Ovary (tissue), 9 donors: ENCODE results near the gene DNAH17. TPM values are rescaled to one million over a fixed set of nuclear protein-coding genes. Genes with fewer than 3 reads are reported as not detected.

Experiments used
- DNase-seq, 5 donors: peaks; one replicate each; pipeline ENCODE4 v3.0.0-alpha.2; 2019 to 2020
- H3K27ac ChIP-seq, 2 donors: fragments of 200-600 bp; one replicate each; pipeline versions ENCODE4 v1.5.1 to v1.8.0; 2019 to 2022
- H3K27me3 ChIP-seq: fragments of 200-600 bp; one replicate; pipeline ENCODE4 v1.8.0; 2022
- H3K36me3 ChIP-seq: fragments of 200-600 bp; sonication (generic); one replicate; pipeline ENCODE4 v1.5.1; 2019
- H3K4me1 ChIP-seq: one replicate; pipeline ENCODE4 v1.8.1; 2013; ENCODE audit warnings: mild to moderate bottlenecking, moderate library complexity; ENCODE audit not compliant: insufficient read depth
- H3K4me3 ChIP-seq: fragments of 200-600 bp; sonication (generic); one replicate; pipeline ENCODE4 v1.5.1; 2017
- H3K9me3 ChIP-seq, 2 donors: fragments of 200-600 bp in 1 of 2; sonication (generic) in 1 of 2; one replicate each; pipeline versions ENCODE4 v1.5.1 to v1.8.1; 2013 to 2019; ENCODE audit warnings: mild to moderate bottlenecking in 1 of 2, moderate library complexity in 1 of 2
- EP300 ChIP-seq: sonication (generic); formaldehyde crosslinking; IDR thresholded peaks from one replicate; pipeline ENCODE4 v1.6.1; 2017; ENCODE audit warnings: antibody characterized with exemption
- POLR2A ChIP-seq: fragments of 450-650 bp; IDR thresholded peaks from one replicate; pipeline ENCODE4 v1.6.1; 2017; ENCODE audit warnings: antibody characterized with exemption, mild to moderate bottlenecking, moderate library complexity
- WGBS, 3 donors: extraction: QIAGEN DNeasy Blood & Tissue Kit in 1 of 3; methylation state at CpG; one replicate each; pipeline versions ENCODE4 v1.1.5 to v1.1.7; 2013 to 2017; 5-methylcytosine and 5-hydroxymethylcytosine counted together
- intact Hi-C, 4 donors: fragments of 100-400 bp; cut with DNase I; formaldehyde crosslinking; loops; one replicate each; pipeline versions ENCODE4 v1.11.0 to v1.15.1; 2022 to 2023
- polyA plus RNA-seq, 2 donors: library from polyadenylated mRNA; stranded (reverse); fragments of 200-250 nt in 1 of 2; fragments of 350-450 nt in 1 of 2; fragmentation: Illumina TruSeq in 1 of 2; extraction: RNeasy Lipid Tissue Mini Kit (QIAGEN cat#74804) in 1 of 2; gene quantifications; one replicate each; pipeline ENCODE4 v1.2.3, GENCODE V29; 2013 to 2014
- total RNA-seq, 7 donors: library from RNA; depleted of rRNA in 2 of 7; stranded (reverse); fragments of >200 nt in 2 of 7; fragmentation: NEBNext Ultra II Directional in 3 of 7; extraction: Animal tissue kit (Norgen Biotek cat#: 25700) in 3 of 7; gene quantifications; one replicate each; pipeline versions ENCODE4 v1.1.0 to v1.2.4, GENCODE V29; 2016 to 2023
- TF ChIP-seq, protein P1 (sequence below), 3 donors: fragments of 450-650 bp in 2 of 3; fragments of 200-600 bp in 1 of 3; IDR thresholded peaks; one replicate each; pipeline versions ENCODE4 v1.5.1 to v1.8.0; 2016 to 2022; ENCODE audit warnings: antibody characterized with exemption in 3 of 3, mild to moderate bottlenecking in 1 of 3
- donor health status: DM: no; HTN: no; CAD: no; lungs with moderate emphysema.
- donor health status: DM: no; HTN: no; CAD: no.
- donor health status: Bipolar disorder and iron deficiency.
- donor health status: DM: yes; HTN: yes; CAD: no.
- donor health status: DM: no; HTN: no; CAD: no.
- donor health status: DM: yes; HTN: yes; CAD: no.

The DNAH17 gene
- total and polyA plus RNA-seq, 9 donors: 0.07 to 0.25 (median 0.12) TPM; not detected in 6

DNA sequence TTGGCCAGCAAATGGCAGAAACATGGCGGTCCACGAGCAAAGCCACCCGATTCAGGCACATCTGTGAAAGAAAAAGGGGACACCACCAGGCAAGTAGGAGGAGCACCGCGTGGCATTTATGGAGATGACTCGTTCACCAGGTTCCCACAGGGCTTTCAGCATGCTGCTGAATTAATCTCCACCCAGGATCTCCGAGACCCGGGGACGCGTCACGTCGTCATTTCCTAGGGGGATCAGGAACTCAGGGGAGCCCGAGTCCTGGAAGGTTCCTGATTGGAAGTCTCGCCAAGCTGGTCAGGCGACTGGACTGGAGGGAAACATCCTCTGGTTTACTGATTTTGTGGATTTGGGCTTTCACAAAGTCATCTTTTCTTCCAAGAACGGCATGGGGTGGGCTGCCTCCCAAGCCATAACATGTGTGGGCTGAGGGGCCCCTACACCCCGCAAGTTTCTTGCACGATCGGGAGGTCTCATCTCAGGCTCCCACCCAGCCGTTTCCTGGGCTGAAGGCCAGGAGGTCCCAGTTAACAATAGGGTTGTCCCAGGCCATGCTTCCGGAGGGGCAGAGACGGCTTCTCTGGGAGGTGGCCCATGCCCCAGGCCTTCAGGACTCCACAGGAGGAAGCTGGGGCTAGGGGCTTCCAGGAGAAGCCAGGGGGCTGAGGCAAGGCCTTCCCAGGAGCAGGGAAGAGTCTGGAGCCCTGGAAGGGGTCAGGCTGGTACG is 645 bp downstream of the DNAH17 start:
- no peaks in the 10 kb centered on the region for H3K36me3 ChIP-seq
- no peaks in the 10 kb centered on the region for H3K4me1 ChIP-seq
- no peak for DNase-seq
- 74 to 83% (median 82%) methylated on average over 23 of the region's 23 CpGs for WGBS, 3 donors
- H3K27ac ChIP-seq: no peak overlapping the region
- TF ChIP-seq POLR2A: no peak
- no peak for TF ChIP-seq EP300
- TF ChIP-seq, protein P1, sequence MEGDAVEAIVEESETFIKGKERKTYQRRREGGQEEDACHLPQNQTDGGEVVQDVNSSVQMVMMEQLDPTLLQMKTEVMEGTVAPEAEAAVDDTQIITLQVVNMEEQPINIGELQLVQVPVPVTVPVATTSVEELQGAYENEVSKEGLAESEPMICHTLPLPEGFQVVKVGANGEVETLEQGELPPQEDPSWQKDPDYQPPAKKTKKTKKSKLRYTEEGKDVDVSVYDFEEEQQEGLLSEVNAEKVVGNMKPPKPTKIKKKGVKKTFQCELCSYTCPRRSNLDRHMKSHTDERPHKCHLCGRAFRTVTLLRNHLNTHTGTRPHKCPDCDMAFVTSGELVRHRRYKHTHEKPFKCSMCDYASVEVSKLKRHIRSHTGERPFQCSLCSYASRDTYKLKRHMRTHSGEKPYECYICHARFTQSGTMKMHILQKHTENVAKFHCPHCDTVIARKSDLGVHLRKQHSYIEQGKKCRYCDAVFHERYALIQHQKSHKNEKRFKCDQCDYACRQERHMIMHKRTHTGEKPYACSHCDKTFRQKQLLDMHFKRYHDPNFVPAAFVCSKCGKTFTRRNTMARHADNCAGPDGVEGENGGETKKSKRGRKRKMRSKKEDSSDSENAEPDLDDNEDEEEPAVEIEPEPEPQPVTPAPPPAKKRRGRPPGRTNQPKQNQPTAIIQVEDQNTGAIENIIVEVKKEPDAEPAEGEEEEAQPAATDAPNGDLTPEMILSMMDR (IDR thresholded peaks at IDR 0.05): no peak
- intact Hi-C loops: no loop called here
- no peak overlapping the region for H3K4me3 ChIP-seq
- H3K27me3 ChIP-seq: no peaks in the 10 kb centered on the region
- H3K9me3 ChIP-seq: no peaks in the 10 kb centered on the region

DNA sequence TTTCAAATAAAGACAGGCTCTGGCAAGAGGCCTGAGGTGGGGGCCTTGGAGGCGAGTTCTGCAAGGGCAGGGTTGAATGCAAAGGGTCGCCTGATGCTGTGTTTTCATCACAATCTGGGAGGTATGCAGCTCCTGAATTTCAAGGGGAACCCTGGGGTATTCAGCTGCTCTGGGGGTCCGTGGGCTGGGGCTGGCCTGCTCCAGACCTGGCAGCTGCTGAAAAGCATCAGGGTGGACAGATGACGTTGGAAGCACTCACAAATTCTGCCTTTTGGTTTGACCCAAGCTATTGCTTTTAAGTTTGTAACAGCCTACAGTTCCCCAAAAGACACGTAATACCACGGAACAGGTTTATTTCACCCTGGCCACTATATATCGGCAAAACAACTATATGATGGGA is 1.3 kb downstream of the DNAH17 start:
- intact Hi-C loops: no loop called here

DNA sequence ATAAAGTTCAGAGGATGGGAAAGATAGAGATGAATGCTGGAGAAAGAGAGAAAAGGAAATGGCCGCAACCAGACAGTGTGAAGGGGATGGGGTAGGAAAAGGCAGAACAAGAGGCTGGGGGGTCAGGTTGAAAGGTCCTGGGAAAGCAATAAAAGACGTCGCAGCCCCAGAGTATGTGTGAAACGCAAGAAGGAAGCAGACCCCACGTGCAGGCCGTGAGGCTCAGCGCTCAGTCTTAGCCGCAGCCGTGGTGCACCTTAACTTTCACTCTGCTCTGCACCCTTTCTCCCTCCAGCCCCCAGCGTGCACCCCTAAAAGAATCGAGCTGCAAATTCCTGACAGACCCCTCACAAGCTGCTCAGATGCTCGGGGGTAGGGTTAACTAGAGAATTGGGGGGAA is 1.9 kb downstream of the DNAH17 start:
- Histone ChIP-seq H3K27ac (no peak overlapping the region), H3K27me3 (no peaks in the 10 kb centered on the region), H3K36me3 (no peaks in the 10 kb centered on the region), H3K4me3 (no peak overlapping the region), H3K4me1 (no peaks in the 10 kb centered on the region), H3K9me3 (no peaks in the 10 kb centered on the region)
- no peak for DNase-seq
- WGBS, 3 donors: 57 to 65% (median 59%) methylated on average over 12 of the region's 12 CpGs
- TF ChIP-seq POLR2A: no peak
- TF ChIP-seq, protein P1 (IDR thresholded peaks at IDR 0.05): no peak
- TF ChIP-seq EP300: no peak
- intact Hi-C loops: no loop called here

More for the DNA sequence above, 1.3 kb downstream of the DNAH17 start:
- Histone ChIP-seq H3K36me3 (no peaks in the 10 kb centered on the region), H3K27me3 (no peaks in the 10 kb centered on the region), H3K4me3 (no peak overlapping the region), H3K4me1 (no peaks in the 10 kb centered on the region), H3K27ac (no peak overlapping the region), H3K9me3 (no peaks in the 10 kb centered on the region)
- 70 to 77% (median 76%) methylated on average over 7 of the region's 7 CpGs for WGBS, 3 donors
- no peak for DNase-seq
- TF ChIP-seq, protein P1 (IDR thresholded peaks at IDR 0.05): no peak
- TF ChIP-seq EP300 (no peak), POLR2A (no peak)

DNA sequence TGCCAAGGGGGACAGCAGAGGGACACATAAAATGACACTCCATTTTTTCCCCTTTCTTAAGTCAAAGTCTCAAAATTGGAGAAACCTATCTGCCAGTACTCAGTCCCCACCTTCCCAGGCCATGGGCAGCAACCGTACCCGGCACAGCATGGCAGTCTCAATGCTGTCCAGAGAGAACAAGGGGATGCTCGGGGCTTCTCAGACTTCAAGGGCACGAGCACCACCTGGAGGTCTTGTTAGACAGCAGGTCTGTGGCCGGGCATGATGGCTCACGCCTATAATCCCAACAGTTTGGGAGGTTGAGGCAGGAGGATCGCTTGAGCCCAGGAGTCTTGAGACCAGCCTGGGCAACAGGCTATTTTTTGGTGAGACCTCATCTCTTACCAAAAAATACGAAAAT is 3.2 kb downstream of the DNAH17 start:
- H3K27me3 ChIP-seq: no peaks in the 10 kb centered on the region
- TF ChIP-seq, protein P1 (IDR thresholded peaks at IDR 0.05): no peak
- no peak for TF ChIP-seq EP300
- no peak for TF ChIP-seq POLR2A
- 85 to 99% (median 88%) methylated on average over 8 of the region's 8 CpGs for WGBS, 3 donors

More for the DNA sequence above, 3.2 kb downstream of the DNAH17 start:
- no peaks in the 10 kb centered on the region for H3K4me1 ChIP-seq
- DNase-seq: no peak
- H3K36me3 ChIP-seq: no peaks in the 10 kb centered on the region
- intact Hi-C loops: no loop called here
- H3K4me3 ChIP-seq: no peak overlapping the region
- H3K27ac ChIP-seq: no peak overlapping the region
- no peaks in the 10 kb centered on the region for H3K9me3 ChIP-seq
